ENCODE data around the gene STIM2.
"Not testable (repeated sequence)": the region's sequence is repeated elsewhere in the genome, so short reads cannot be mapped to it uniquely, and the experiment has no call there.

The STIM2 gene

GRCh38 chr4:26870576-26871262 is 10.1 kb downstream of the STIM2 start:
- no peak for DNase-seq

- DNase-seq: no peak
Observed at GRCh38 chr4:26871611-26872010, 11.0 kb downstream of the STIM2 start.

GRCh38 chr4:26873391-26874026 is 12.9 kb downstream of the STIM2 start:
- DNase-seq: no peak

GRCh38 chr4:26874110-26874509 is 13.5 kb downstream of the STIM2 start:
- DNase-seq: no peak

- no peak for DNase-seq
Observed at GRCh38 chr4:26877406-26877805, 16.8 kb downstream of the STIM2 start.

- no peak for DNase-seq
Observed at GRCh38 chr4:26877961-26878360, 17.3 kb downstream of the STIM2 start.

GRCh38 chr4:26878794-26879391 is 18.3 kb downstream of the STIM2 start:
- no peak for DNase-seq

- no peak for DNase-seq
Observed at GRCh38 chr4:26879805-26880204, 19.2 kb downstream of the STIM2 start.

- no peak for DNase-seq
Observed at GRCh38 chr4:26884026-26884425, 23.4 kb downstream of the STIM2 start.

- no peak for DNase-seq
Observed at GRCh38 chr4:26884486-26884988, 23.9 kb downstream of the STIM2 start.

- DNase-seq: peak; percentile 82
Observed at GRCh38 chr4:26885912-26886274, 25.3 kb downstream of the STIM2 start.

GRCh38 chr4:26887143-26887542 is 26.5 kb downstream of the STIM2 start:
- no peak for DNase-seq

- no peak for DNase-seq
Observed at GRCh38 chr4:26887809-26888208, 27.2 kb downstream of the STIM2 start.

- DNase-seq: no peak
Observed at GRCh38 chr4:26889356-26889755, 28.7 kb downstream of the STIM2 start.

GRCh38 chr4:26891054-26891453 is 30.4 kb downstream of the STIM2 start:
- no peak for DNase-seq

- DNase-seq: no peak
Observed at GRCh38 chr4:26891867-26892266, 31.2 kb downstream of the STIM2 start.

- DNase-seq: no peak
Observed at GRCh38 chr4:26892480-26893150, 32.0 kb downstream of the STIM2 start.

GRCh38 chr4:26893491-26893890 is 32.9 kb downstream of the STIM2 start:
- DNase-seq: no peak

GRCh38 chr4:26894881-26895280 is 34.2 kb downstream of the STIM2 start:
- not testable (repeated sequence) for DNase-seq

- DNase-seq: no peak
Observed at GRCh38 chr4:26896636-26897035, 36.0 kb downstream of the STIM2 start.

- DNase-seq: peak; percentile 31
Observed at GRCh38 chr4:26899991-26900390, 39.4 kb downstream of the STIM2 start.

- DNase-seq: no peak
Observed at GRCh38 chr4:26900765-26901164, 40.1 kb downstream of the STIM2 start.

GRCh38 chr4:26905172-26905571 is 44.5 kb downstream of the STIM2 start:
- no peak for DNase-seq
